ENCODE measurements around the gene OARD1. TPM values are rescaled to one million over a fixed set of nuclear protein-coding genes. Genes with fewer than 3 reads are reported as not detected.

The OARD1 gene
- polyA plus RNA-seq, 1 experiment = 3.4 TPM

DNA sequence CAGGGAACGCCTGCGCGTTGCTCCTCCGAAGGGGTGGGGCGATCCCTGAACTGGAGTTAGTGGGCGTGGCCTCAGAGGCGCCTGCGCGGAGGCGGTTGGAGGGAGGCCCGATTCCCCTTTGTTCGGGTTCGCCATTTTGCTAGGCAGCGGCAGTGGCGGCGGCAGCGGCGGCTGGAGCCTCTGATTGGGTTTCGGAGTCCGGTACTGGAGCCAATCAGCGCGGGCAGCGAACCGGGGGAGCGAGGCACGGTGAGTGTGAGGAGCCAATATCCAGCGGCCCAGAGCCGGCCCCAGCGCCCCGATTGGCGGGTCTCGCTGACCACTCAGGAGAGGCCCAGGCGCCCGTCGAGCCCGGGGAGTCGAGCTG lies 663 bp upstream of the OARD1 start, which contains the start of gene NFYA:
Gene NFYA, plus strand, starts transcription at position 139 of the 367 bp plus-strand sequence. CDS start 6,116 bp downstream, outside the sequence.
- CTCF ChIA-PET = interaction anchor here (0.6 kb wide), 1 partner anchor 1236 kb away, joined by 4 read pairs; no protein-coding TSS in a partner anchor

DNA sequence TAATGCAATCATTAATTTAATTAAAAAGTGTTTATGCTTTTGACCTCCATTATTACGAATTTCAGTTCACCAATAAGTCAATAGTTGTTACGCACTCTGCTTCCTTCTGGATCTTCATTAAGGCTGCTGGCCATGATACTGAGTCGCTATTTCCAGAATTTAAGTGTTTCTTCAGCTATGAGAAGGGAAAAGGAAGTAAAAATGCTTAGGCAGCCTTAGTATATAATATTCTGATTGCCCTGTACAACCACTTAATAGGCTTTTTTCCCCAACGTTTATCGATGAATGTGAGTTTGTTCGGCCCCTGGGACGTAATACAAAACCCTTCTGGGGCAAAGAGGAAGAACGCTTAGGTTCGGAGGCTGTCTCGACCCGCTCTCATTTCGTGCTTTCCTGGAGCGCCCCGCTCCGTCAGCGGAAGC lies 644 bp downstream of the OARD1 start:
- peak; percentile 29 for DNase-seq (ENCODE audit: low read depth)
- TF ChIP-seq, protein P1, sequence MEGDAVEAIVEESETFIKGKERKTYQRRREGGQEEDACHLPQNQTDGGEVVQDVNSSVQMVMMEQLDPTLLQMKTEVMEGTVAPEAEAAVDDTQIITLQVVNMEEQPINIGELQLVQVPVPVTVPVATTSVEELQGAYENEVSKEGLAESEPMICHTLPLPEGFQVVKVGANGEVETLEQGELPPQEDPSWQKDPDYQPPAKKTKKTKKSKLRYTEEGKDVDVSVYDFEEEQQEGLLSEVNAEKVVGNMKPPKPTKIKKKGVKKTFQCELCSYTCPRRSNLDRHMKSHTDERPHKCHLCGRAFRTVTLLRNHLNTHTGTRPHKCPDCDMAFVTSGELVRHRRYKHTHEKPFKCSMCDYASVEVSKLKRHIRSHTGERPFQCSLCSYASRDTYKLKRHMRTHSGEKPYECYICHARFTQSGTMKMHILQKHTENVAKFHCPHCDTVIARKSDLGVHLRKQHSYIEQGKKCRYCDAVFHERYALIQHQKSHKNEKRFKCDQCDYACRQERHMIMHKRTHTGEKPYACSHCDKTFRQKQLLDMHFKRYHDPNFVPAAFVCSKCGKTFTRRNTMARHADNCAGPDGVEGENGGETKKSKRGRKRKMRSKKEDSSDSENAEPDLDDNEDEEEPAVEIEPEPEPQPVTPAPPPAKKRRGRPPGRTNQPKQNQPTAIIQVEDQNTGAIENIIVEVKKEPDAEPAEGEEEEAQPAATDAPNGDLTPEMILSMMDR (IDR thresholded peaks at IDR 0.05; ENCODE audit: insufficient read depth, low read depth, low read length) = no peak
- CTCF ChIA-PET = interaction anchor here (1.8 to 4.7 kb wide), 2 partner anchors 43 to 170 kb away, joined by 3 to 23 read pairs; no protein-coding TSS in a partner anchor
- POLR2A ChIA-PET = no interaction called here
- H3K36me3 ChIP-seq (ENCODE audit: control insufficient read depth, insufficient read depth, low read length) = no peaks in the 10 kb centered on the region; the same call in 1 of the 2 replicates
- no peaks in the 10 kb centered on the region for H3K27me3 ChIP-seq (ENCODE audit: control insufficient read depth, insufficient read depth, low read length)
- H3K4me3 ChIP-seq (ENCODE audit: low read depth, low read length) = peak overlapping the region; percentile 71

More for the DNA sequence above, 663 bp upstream of the OARD1 start, which contains the start of gene NFYA:
- Histone ChIP-seq H3K36me3 (ENCODE audit: control insufficient read depth, insufficient read depth, low read length) (no peaks in the 10 kb centered on the region), H3K27me3 (ENCODE audit: control insufficient read depth, insufficient read depth, low read length) (no peaks in the 10 kb centered on the region), H3K4me3 (ENCODE audit: low read depth, low read length) (peak within 1 kb of the TSS; percentile 92)
- TF ChIP-seq, protein P1 (IDR thresholded peaks at IDR 0.05; ENCODE audit: insufficient read depth, low read depth, low read length) = no peak
- DNase-seq (ENCODE audit: low read depth) = no peak
- POLR2A ChIA-PET = interaction anchor here (0.6 kb wide), 1 partner anchor 74 kb away, joined by 5 read pairs; no protein-coding TSS in a partner anchor

DNA sequence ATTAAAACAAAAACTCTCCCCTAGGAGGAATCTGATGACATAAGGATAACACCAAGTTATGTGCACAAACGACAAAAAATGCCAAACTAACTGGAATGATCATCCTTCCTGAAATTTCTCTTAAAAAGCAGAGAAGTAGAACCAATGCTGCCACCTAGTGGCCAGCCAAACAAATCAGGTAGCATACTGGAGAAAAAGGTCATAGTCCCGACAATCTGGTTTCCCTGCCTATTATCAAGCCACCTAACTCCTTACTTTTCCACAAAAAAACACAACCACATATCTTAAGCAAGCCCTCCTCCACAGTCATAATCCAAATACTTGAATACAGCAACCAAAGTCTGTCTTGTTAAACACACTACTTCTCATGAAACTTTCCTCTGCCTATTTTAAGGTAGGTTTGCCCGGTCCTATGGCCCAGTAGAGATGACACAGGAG lies 5.3 kb downstream of the OARD1 start:
- CTCF ChIA-PET = interaction anchor here (1.3 to 4.7 kb wide), 2 partner anchors 38 to 173 kb away, joined by 6 to 23 read pairs; no protein-coding TSS in a partner anchor
- H3K36me3 ChIP-seq (ENCODE audit: control insufficient read depth, insufficient read depth, low read length) = no peaks in the 10 kb centered on the region; the same call in 1 of the 2 replicates

DNA sequence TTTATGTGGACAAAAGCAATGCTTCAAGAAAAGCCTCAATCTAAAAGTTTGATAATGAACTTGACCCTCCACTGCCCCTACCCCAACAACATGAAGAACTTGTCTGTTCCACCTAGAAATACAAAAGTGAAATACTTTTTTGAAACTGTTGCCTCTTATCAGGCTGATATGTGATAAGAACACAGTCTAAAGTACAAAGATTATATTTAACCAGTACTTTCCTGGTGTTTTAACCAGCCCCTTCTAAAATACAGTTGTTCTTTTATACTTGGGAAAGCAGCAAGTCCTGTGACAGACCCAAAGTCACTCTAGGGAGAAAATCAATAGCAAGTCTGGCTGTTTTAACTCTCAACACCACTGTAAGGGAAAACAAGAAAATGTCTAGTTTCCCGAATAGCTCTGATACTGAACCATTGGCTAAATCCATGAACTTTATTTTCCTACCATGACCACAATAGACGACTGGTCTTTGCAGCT lies 6.6 kb downstream of the OARD1 start:
- H3K36me3 ChIP-seq (ENCODE audit: control insufficient read depth, insufficient read depth, low read length) = peaks cover 1% of the 10 kb centered on the region; the same call in 1 of the 2 replicates
- DNase-seq (ENCODE audit: low read depth) = no peak
- TF ChIP-seq, protein P1 (IDR thresholded peaks at IDR 0.05; ENCODE audit: insufficient read depth, low read depth, low read length) = no peak
- no peak overlapping the region for H3K4me3 ChIP-seq (ENCODE audit: low read depth, low read length)
- POLR2A ChIA-PET = interaction anchor here (0.6 kb wide), 1 partner anchor 229 kb away, joined by 4 read pairs; no protein-coding TSS in a partner anchor
- no peaks in the 10 kb centered on the region for H3K27me3 ChIP-seq (ENCODE audit: control insufficient read depth, insufficient read depth, low read length)
- CTCF ChIA-PET = interaction anchor here (0.6 to 1.2 kb wide), 4 partner anchors 26 to 171 kb away, joined by 3 to 6 read pairs (median 4); partner anchors contain the start of gene UNC5CL

More for the DNA sequence above, 5.3 kb downstream of the OARD1 start:
- DNase-seq (ENCODE audit: low read depth) = no peak
- no peak overlapping the region for H3K4me3 ChIP-seq (ENCODE audit: low read depth, low read length)
- TF ChIP-seq, protein P1 (IDR thresholded peaks at IDR 0.05; ENCODE audit: insufficient read depth, low read depth, low read length) = peak; percentile 81
- no peaks in the 10 kb centered on the region for H3K27me3 ChIP-seq (ENCODE audit: control insufficient read depth, insufficient read depth, low read length)
- POLR2A ChIA-PET = no interaction called here

DNA sequence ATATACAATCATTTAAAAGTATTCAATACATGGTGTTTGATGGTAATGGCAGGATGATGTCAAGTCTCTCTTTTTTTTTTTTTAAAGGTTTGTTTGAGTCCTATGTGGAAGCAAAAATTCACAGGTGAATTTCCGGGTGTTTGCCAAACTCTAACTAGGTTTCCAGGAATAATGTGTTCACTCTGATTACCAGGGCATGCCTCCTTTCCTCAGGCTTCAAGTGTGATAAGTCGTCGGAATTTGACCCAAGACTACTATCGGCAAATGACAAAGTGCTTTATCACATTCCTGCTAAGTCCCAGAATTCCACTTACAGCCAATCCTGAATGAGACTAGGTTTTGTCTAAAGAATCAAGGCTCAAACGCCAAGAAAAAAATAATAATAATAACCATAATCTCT lies 7.3 kb downstream of the OARD1 start:
- TF ChIP-seq, protein P1 (IDR thresholded peaks at IDR 0.05; ENCODE audit: insufficient read depth, low read depth, low read length) = no peak
- peaks cover 1% of the 10 kb centered on the region; the same call in 1 of the 2 replicates for H3K36me3 ChIP-seq (ENCODE audit: control insufficient read depth, insufficient read depth, low read length)
- no peak for DNase-seq (ENCODE audit: low read depth)
- no peak overlapping the region for H3K4me3 ChIP-seq (ENCODE audit: low read depth, low read length)
- H3K27me3 ChIP-seq (ENCODE audit: control insufficient read depth, insufficient read depth, low read length) = no peaks in the 10 kb centered on the region
- POLR2A ChIA-PET = no interaction called here
- CTCF ChIA-PET = no interaction called here

All from BJ (cell line).